ENCODE data around the gene SYNM. TPM values are rescaled to one million over a fixed set of nuclear protein-coding genes. Genes with fewer than 3 reads are reported as not detected.

SYNM gene
- total and polyA plus RNA-seq, 2 experiments from 2014 or later: 0.74 to 3.5 TPM

DNA sequence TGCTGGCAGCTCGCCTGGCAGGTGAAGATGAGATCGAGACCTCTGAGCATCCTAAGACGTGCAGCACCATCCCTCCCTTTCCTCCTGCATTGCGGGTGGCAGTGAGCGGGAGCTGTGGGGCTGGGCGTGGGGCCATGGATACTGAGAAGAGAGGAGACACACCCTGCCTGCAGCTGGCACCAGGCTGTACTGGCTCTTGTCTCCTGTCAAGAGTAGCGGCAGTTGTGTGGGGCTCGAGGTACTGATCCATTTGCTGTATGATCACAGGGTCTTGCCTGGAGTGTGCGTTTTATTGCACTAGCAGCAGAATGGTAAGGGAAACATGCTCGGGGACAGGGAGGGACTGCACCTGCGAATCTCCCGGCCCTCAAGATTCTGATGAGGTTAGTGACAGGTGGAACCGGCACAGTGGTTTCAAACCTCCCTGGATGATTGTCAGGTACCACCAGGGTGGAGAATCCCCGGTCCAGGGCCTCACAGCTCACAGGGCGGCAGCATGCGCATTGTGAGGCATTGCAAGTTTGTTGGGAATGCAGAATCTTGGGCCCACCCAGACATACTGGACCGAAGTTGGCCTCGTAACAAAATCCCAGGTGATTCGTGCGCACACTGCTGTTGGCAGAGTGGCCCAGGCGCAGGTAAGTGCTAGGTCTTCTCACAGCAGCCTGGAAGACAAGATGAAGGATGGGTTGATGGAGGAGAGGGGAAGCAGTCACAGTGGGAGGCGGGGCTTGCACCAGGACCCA, 14.1 kb downstream of the SYNM start (continued):
- TF ChIP-seq, protein P1, sequence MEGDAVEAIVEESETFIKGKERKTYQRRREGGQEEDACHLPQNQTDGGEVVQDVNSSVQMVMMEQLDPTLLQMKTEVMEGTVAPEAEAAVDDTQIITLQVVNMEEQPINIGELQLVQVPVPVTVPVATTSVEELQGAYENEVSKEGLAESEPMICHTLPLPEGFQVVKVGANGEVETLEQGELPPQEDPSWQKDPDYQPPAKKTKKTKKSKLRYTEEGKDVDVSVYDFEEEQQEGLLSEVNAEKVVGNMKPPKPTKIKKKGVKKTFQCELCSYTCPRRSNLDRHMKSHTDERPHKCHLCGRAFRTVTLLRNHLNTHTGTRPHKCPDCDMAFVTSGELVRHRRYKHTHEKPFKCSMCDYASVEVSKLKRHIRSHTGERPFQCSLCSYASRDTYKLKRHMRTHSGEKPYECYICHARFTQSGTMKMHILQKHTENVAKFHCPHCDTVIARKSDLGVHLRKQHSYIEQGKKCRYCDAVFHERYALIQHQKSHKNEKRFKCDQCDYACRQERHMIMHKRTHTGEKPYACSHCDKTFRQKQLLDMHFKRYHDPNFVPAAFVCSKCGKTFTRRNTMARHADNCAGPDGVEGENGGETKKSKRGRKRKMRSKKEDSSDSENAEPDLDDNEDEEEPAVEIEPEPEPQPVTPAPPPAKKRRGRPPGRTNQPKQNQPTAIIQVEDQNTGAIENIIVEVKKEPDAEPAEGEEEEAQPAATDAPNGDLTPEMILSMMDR (conservative IDR thresholded peaks at IDR 0.05; ENCODE audit: low read depth in 2 of 2): no peak
- no peak for TF ChIP-seq ZNF114 (CRISPR knock-in tag; IDR thresholded peaks at IDR 0.05)
- TF ChIP-seq STAT1 (IDR thresholded peaks at IDR 0.05; ENCODE audit: unreplicated experiment): no peak
- TF ChIP-seq, protein P2, sequence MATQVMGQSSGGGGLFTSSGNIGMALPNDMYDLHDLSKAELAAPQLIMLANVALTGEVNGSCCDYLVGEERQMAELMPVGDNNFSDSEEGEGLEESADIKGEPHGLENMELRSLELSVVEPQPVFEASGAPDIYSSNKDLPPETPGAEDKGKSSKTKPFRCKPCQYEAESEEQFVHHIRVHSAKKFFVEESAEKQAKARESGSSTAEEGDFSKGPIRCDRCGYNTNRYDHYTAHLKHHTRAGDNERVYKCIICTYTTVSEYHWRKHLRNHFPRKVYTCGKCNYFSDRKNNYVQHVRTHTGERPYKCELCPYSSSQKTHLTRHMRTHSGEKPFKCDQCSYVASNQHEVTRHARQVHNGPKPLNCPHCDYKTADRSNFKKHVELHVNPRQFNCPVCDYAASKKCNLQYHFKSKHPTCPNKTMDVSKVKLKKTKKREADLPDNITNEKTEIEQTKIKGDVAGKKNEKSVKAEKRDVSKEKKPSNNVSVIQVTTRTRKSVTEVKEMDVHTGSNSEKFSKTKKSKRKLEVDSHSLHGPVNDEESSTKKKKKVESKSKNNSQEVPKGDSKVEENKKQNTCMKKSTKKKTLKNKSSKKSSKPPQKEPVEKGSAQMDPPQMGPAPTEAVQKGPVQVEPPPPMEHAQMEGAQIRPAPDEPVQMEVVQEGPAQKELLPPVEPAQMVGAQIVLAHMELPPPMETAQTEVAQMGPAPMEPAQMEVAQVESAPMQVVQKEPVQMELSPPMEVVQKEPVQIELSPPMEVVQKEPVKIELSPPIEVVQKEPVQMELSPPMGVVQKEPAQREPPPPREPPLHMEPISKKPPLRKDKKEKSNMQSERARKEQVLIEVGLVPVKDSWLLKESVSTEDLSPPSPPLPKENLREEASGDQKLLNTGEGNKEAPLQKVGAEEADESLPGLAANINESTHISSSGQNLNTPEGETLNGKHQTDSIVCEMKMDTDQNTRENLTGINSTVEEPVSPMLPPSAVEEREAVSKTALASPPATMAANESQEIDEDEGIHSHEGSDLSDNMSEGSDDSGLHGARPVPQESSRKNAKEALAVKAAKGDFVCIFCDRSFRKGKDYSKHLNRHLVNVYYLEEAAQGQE (IDR thresholded peaks at IDR 0.05; ENCODE audit: unreplicated experiment): no peak
- TF ChIP-seq POLR2AphosphoS5 (IDR thresholded peaks at IDR 0.05; ENCODE audit: low read depth): no peak
- TF ChIP-seq EZH2 (IDR thresholded peaks at IDR 0.05; ENCODE audit: low read depth, unreplicated experiment): no peak
- TF ChIP-seq, protein P3, sequence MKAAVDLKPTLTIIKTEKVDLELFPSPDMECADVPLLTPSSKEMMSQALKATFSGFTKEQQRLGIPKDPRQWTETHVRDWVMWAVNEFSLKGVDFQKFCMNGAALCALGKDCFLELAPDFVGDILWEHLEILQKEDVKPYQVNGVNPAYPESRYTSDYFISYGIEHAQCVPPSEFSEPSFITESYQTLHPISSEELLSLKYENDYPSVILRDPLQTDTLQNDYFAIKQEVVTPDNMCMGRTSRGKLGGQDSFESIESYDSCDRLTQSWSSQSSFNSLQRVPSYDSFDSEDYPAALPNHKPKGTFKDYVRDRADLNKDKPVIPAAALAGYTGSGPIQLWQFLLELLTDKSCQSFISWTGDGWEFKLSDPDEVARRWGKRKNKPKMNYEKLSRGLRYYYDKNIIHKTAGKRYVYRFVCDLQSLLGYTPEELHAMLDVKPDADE (IDR thresholded peaks at IDR 0.05): no peak
- no peak for TF ChIP-seq JUNB (IDR thresholded peaks at IDR 0.05; ENCODE audit: unreplicated experiment)
- TF ChIP-seq NANOG (IDR thresholded peaks at IDR 0.05; ENCODE audit: borderline replicate concordance): no peak
- no peak for TF ChIP-seq CREB1 (CRISPR knock-in tag; IDR thresholded peaks at IDR 0.05; ENCODE audit: low read depth)
- no peak for TF ChIP-seq EZH2phosphoT487 (IDR thresholded peaks at IDR 0.05; ENCODE audit: unreplicated experiment)
